CD4-positive, alpha-beta T cell treated with Interferon gamma for 1 hour (primary cell): ENCODE measurements around the gene DNAJC12.
"Not testable (repeated sequence)": the region's sequence is repeated elsewhere in the genome, so short reads cannot be mapped to it uniquely, and the experiment has no call there.

Source experiments
- DNase-seq: peaks from one replicate; pipeline ENCODE4 v3.0.0-alpha.2; 2020

DNAJC12 gene

GRCh38 chr10:67839511-67839910 is 1.5 kb upstream of the DNAJC12 start:
- DNase-seq, result not testable (repeated sequence)

GRCh38 chr10:67836972-67837371 is 1.0 kb downstream of the DNAJC12 start:
- DNase-seq, result no peak

GRCh38 chr10:67836488-67836887 is 1.5 kb downstream of the DNAJC12 start:
- no peak for DNase-seq

GRCh38 chr10:67835541-67836394 is 2.2 kb downstream of the DNAJC12 start:
- not testable (repeated sequence) for DNase-seq

- no peak for DNase-seq
Observed at GRCh38 chr10:67834375-67834774, 3.6 kb downstream of the DNAJC12 start.

GRCh38 chr10:67827811-67828210 is 10.2 kb downstream of the DNAJC12 start:
- DNase-seq, result no peak

- no peak for DNase-seq
Observed at GRCh38 chr10:67819768-67820204, 18.2 kb downstream of the DNAJC12 start.

- no peak for DNase-seq
Observed at GRCh38 chr10:67818323-67818722, 19.7 kb downstream of the DNAJC12 start.

- DNase-seq, result no peak
Observed at GRCh38 chr10:67816719-67817118, 21.3 kb downstream of the DNAJC12 start.

- no peak for DNase-seq
Observed at GRCh38 chr10:67815571-67816059, 22.4 kb downstream of the DNAJC12 start.

GRCh38 chr10:67812007-67812406 is 26.0 kb downstream of the DNAJC12 start:
- no peak for DNase-seq

- no peak for DNase-seq
Observed at GRCh38 chr10:67809107-67809506, 28.9 kb downstream of the DNAJC12 start.

- no peak for DNase-seq
Observed at GRCh38 chr10:67808704-67809103, 29.3 kb downstream of the DNAJC12 start.

GRCh38 chr10:67807855-67808456 is 30.0 kb downstream of the DNAJC12 start:
- no peak for DNase-seq

GRCh38 chr10:67804395-67804678 is 33.7 kb downstream of the DNAJC12 start:
- DNase-seq, result no peak

GRCh38 chr10:67803588-67804394 is 34.2 kb downstream of the DNAJC12 start:
- no peak for DNase-seq

- DNase-seq, result no peak
Observed at GRCh38 chr10:67802767-67803538, 35.0 kb downstream of the DNAJC12 start.

- no peak for DNase-seq
Observed at GRCh38 chr10:67801118-67801517, 36.9 kb downstream of the DNAJC12 start.

- no peak for DNase-seq
Observed at GRCh38 chr10:67794909-67795460, 43.0 kb downstream of the DNAJC12 start.

GRCh38 chr10:67794256-67794655 is 43.7 kb downstream of the DNAJC12 start:
- DNase-seq, result no peak

- DNase-seq, result no peak
Observed at GRCh38 chr10:67793313-67793712, 44.7 kb downstream of the DNAJC12 start.

GRCh38 chr10:67792653-67793052 is 45.3 kb downstream of the DNAJC12 start:
- no peak for DNase-seq
